Endothelial cell of hepatic sinusoid (primary cell): ENCODE results near the gene MRFAP1.

Experiments
- in situ Hi-C: cut with HindIII; loops from 2 replicates; pipeline ENCODE4 v1.10.0; 2017; ENCODE audit warnings: low sequenced_read_pairs

The MRFAP1 gene

DNA sequence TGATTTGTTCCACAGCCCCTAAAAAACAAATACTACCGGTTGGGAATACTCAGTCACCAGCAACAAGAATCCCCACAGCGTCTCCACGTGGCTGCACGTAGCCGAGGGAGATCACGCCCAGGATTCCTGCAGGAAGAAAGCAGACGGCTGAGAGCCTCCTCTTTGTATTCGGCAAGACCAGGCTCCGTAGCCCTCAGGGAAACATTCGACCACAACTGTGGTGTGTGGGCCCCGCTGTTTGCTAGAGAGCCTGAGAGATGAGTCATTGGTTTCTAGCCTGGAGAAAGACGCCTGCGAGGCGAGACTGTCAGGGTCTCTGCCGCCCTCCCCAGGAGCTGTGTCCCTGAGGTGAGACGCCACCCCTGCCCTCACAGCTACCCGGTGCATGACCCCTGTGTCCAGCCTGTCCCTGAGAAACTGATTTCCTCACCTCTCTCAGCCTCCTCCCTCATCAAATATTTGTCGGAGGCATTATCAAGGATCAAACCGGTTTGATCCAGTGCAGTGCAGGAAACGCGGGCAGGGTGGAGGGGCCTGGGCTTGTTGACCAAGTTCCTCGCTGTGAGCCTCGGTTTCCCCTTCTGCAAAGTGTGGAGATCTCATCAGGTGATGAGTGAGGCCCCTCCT is 48.5 kb downstream of the MRFAP1 start:
- in situ Hi-C loops = no loop called here

DNA sequence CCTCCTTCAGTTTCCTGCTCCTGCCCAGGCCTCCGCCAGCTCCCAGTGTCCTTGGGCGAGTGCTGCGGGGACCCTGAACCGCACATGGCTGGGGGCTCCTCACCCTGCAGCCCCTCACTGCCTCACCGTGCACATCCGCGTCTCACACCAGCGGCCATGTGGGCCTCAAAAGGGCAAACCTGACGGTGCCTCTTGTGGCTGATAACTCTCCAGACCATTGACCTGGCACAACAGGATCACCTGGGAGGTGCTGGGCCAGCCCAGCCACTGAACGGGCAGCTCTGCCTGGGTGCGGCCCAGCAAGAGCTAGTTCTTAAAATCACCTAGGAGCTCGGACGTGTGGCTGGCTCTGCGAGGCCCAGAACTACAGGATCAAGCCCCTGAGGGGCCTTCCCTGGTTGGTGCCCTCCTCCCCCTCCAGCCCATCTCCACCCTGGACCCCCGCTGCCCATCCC is 49.0 kb downstream of the MRFAP1 start:
- in situ Hi-C loops = no loop called here
